ENCODE measurements around the gene DEPDC1.

The DEPDC1 gene

DNA sequence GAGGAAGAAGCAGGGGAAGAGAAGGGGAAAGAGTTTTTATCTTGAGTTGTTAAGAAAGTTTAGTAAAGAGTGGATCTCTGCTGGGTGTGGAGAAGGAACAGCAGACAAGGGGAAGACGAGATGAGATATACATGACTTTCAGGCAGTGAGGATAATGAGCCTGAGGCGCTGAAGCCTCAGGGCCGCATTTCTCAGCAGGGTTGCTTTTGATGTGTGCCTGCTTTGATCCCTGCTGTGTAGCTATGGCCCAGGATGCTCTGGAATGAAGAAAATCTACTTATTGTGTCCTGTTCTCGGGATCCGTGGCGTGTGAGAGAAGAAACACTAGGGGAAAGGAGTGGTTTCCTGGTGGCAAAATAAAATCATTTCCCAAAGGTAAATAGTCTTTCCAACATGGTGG is 32.0 kb downstream of the DEPDC1 start:
- in situ Hi-C loops (cut with HindIII; ENCODE audit: low pct_unique_long_range_greater_than_20kb, low sequenced_read_pairs), result no loop called here
- no peak for DNase-seq (ENCODE audit: low read depth in 1 of 2, low spot score in 1 of 2)
- no peak for TF ChIP-seq JUND (IDR thresholded peaks at IDR 0.05; ENCODE audit: low read depth)

DNA sequence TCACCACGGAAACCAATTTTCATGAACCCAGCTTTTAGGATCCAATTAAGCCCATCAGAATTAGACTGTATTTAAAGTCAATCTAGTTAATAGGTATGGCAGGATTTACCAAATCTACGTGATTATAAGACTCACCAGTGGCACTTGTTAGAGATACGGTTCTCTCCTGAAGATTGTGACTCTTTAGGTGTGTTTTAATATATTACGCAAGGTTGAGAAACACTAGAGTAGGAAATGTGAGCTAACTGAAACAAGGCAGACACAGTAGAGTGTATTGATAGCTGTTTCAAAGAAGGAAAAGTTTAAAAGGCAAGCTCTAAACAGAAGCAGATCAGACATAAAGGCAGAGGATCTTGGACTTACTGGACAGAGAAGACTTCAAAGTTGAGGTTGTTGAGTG is 35.9 kb downstream of the DEPDC1 start:
- in situ Hi-C loops (cut with HindIII; ENCODE audit: low pct_unique_long_range_greater_than_20kb, low sequenced_read_pairs), result no loop called here
- DNase-seq (ENCODE audit: low read depth in 1 of 2, low spot score in 1 of 2), result no peak
- no peak for TF ChIP-seq JUND (IDR thresholded peaks at IDR 0.05; ENCODE audit: low read depth)

DNA sequence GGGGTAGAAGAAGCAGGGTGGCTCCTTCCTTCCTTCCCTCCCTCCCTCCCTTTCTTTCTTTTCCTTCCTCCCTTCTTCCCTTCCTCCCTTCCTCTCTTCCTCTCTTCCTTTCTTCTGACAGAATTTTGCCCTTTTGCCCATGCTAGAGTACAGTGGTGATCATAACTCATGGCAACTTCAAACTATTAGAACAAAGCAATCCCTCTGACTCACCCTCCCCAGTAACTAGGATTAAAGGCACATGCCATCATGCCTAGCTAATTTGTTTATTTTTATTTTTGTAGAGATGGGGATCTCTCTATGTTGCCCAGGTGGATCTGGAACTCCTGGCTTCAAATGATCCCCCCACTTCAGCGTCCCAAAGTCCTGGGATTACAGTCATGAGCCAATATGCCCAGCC is 37.1 kb downstream of the DEPDC1 start:
- in situ Hi-C loops (cut with HindIII; ENCODE audit: low pct_unique_long_range_greater_than_20kb, low sequenced_read_pairs), result no loop called here
- no peak for TF ChIP-seq JUND (IDR thresholded peaks at IDR 0.05; ENCODE audit: low read depth)
- DNase-seq (ENCODE audit: low read depth in 1 of 2, low spot score in 1 of 2), result no peak

DNA sequence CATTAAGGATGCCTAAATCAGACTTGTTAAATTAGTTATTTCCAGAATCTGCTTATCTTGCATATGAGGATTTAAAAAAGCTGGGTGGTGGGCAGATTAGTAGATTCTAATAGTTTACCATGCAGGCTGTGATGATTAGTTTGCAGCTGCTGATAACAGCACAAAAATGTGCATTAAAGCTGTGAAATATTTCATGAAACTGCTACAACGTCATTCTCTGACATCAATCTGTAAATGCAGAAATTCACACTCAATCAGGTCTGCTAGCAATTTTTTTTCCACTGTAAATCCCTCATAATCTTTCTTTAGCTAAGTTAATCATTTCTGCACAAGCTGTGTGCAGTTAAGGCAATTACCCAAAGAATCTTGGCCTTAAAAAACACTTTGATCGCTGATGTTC is 37.8 kb downstream of the DEPDC1 start:
- in situ Hi-C loops (cut with HindIII; ENCODE audit: low pct_unique_long_range_greater_than_20kb, low sequenced_read_pairs), result no loop called here
- no peak for DNase-seq (ENCODE audit: low read depth in 1 of 2, low spot score in 1 of 2)
- TF ChIP-seq JUND (IDR thresholded peaks at IDR 0.05; ENCODE audit: low read depth), result no peak

DNA sequence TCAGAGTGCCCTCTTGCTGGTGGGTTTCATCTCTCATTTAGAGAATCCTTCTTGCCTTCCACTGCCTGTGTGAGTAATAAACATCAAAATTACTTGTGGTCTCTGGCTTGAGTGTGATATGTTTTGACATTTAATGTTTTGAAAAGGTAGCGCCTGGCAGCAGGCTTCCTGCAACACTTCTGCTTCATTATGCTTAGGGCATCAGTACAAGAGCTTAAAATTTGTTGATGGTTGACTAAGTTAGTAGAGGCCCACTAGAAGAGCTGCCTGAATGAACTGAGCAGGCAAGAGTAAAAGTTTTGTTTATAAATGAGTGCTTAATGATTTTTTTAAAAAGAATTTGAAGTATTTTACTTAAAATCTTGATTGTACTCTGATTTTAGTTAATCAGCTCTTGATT is 40.7 kb downstream of the DEPDC1 start:
- no peak for TF ChIP-seq JUND (IDR thresholded peaks at IDR 0.05; ENCODE audit: low read depth)
- DNase-seq (ENCODE audit: low read depth in 1 of 2, low spot score in 1 of 2), result no peak
- in situ Hi-C loops (cut with HindIII; ENCODE audit: low pct_unique_long_range_greater_than_20kb, low sequenced_read_pairs), result no loop called here

DNA sequence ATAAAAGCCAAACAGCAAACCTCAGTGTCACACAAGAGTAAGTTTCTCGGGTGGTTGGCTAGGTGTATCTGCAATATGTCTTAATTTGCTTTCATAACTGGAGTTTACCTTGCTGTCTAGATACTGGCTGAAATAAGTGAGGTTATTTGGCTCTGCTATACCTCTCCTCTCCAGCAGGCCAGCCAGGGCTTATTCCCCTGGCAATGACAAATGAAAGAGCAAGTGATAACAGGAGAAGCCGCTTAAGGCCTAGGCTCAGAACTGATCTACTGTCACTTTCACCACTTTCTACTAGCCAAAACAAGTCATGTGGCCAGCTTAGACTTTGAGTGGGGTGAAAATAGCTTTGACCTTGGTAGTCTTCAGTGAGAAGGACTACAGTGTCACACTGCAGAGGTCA is 42.3 kb downstream of the DEPDC1 start:
- TF ChIP-seq JUND (IDR thresholded peaks at IDR 0.05; ENCODE audit: low read depth), result no peak
- in situ Hi-C loops (cut with HindIII; ENCODE audit: low pct_unique_long_range_greater_than_20kb, low sequenced_read_pairs), result no loop called here
- no peak for DNase-seq (ENCODE audit: low read depth in 1 of 2, low spot score in 1 of 2)

DNA sequence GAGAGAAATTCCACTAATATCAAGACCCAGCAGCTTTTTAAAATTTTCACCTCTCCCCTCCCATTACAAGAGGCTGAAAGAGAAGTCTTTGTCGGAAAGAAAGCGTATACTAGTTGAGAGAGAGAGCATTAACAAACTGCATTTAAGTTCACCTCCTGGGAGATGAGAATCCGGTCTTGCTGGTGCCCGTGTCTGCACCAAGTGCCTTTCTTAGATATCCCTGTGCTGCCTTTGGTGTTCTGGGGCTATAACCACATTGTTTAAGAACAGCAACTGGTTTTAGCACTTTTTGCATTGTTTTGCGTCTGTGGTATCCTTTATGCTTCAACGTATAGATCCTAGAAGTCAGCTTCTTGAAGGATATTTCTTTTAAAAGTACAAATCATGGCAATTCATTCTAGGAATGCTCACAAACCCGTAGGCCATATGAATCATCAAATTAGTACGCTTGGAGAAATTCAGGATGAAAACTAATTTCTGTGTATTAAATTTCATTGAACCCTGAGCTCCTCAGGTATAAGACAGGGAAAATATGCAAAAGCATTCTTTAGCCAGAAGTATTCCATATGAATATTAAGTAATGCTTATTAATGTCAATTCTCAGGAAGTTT is 43.7 kb downstream of the DEPDC1 start:
- no peak for TF ChIP-seq JUND (IDR thresholded peaks at IDR 0.05; ENCODE audit: low read depth)
- in situ Hi-C loops (cut with HindIII; ENCODE audit: low pct_unique_long_range_greater_than_20kb, low sequenced_read_pairs), result no loop called here
- peak in 1 of 2 experiments; percentile 2 for DNase-seq (ENCODE audit: low read depth in 1 of 2, low spot score in 1 of 2)

DNA sequence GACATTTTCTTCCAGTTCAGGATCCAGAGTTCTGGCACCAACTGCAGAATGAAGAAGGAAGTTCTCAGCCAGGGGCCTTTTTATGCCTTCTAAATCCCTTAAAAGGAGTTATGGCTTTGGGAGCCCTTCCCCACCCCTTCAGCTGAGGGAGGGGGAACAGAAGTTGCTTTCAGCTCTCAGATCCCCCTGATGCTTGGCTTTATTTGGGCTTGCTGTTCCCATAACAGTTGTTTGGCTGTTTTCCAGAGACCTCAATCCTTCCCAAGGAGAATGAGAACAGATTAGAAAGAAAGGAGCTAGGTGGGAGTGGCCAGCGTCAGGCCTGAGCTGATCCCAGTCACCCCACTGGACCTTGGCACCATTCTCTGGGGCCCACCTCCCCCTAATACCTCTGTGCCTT is 47.0 kb downstream of the DEPDC1 start, which contains the start of gene RPE65:
TSS of gene RPE65 (minus strand) at position 54 of the 400 bp plus-strand sequence. CDS start at position 5, 49 bp downstream.
- in situ Hi-C loops (cut with HindIII; ENCODE audit: low pct_unique_long_range_greater_than_20kb, low sequenced_read_pairs), result no loop called here
- DNase-seq (ENCODE audit: low read depth in 1 of 2, low spot score in 1 of 2), result no peak
- no peak for TF ChIP-seq JUND (IDR thresholded peaks at IDR 0.05; ENCODE audit: low read depth)

DNA sequence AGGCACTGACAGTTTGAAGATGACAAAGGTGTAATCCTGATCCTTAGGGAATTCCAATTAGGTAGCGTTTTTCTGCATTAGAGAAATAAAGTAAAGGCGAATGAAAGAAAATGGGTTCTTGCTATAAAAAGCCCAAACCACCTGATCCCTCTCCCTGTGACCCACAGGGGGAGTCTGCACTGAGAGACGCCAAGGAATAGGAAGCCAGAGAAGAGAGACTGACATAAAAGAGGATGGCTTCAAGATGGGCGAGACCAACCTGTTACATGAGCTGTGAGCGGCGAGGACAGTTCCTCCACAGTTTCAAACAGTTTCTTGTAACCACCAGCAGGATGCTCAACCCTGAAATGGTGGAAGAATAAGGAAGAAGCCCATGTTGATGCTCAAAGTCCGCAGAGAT is 48.5 kb downstream of the DEPDC1 start:
- DNase-seq (ENCODE audit: low read depth in 1 of 2, low spot score in 1 of 2), result no peak
- TF ChIP-seq JUND (IDR thresholded peaks at IDR 0.05; ENCODE audit: low read depth), result no peak
- in situ Hi-C loops (cut with HindIII; ENCODE audit: low pct_unique_long_range_greater_than_20kb, low sequenced_read_pairs), result no loop called here

DNA sequence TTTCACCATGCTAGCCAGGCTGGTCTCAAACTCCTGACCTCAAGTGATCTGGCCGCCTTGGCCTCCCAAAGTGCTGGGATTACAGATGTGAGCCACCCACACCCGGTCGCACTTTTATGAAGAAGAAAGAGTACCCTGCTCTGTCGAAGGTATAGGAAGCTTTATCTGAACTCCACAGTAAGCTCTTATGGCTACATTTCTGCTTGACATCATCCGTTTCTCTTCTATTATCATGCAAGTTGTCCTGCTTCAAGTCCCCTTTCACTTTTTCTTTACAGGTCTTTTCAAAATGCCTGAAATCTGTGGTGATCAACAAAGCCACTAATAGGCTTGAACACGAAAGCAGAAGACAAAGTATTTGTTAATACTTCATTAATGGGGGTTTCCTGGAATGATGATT is 51.2 kb downstream of the DEPDC1 start:
- no peak for TF ChIP-seq JUND (IDR thresholded peaks at IDR 0.05; ENCODE audit: low read depth)
- in situ Hi-C loops (cut with HindIII; ENCODE audit: low pct_unique_long_range_greater_than_20kb, low sequenced_read_pairs), result no loop called here

DNA sequence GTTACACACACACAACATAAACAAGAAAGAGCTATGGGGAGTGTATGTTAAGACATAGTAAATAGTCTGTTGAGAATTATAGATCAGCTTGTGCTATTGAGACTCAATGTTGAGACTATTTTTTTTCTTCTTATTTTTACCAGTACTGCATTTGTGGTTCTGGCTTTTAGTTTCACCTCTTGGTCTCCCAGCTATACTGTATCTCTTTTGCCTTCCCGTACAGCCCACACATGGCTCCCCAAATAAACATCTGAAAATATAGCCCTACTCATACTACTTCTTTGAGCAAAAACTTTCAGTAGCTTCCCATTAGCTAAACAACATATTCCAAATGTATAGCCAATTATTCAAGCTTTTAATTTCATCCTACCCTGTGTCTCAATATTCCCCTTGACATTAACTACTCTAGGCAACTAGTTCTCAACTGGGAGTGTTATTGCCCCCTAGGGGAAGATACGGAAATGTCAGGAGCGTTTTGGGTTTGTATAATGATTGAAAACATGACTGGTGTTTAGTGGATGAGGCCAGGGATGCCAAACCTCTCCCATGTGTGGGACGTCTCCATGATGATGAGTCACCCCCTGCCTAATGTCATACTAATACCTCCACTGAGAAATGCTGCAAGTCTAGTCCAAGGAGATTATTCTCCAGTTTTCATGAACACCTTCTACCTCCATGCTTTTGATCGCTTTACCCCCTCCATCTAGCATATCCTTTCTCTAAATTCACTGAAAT is 53.9 kb downstream of the DEPDC1 start:
- DNase-seq (ENCODE audit: low read depth in 1 of 2, low spot score in 1 of 2), result peak in 1 of 2 experiments; percentile 35
- in situ Hi-C loops (cut with HindIII; ENCODE audit: low pct_unique_long_range_greater_than_20kb, low sequenced_read_pairs), result no loop called here
- no peak for TF ChIP-seq JUND (IDR thresholded peaks at IDR 0.05; ENCODE audit: low read depth)

More for the DNA sequence above, 51.2 kb downstream of the DEPDC1 start:
- DNase-seq (ENCODE audit: low read depth in 1 of 2, low spot score in 1 of 2), result no peak

DNA sequence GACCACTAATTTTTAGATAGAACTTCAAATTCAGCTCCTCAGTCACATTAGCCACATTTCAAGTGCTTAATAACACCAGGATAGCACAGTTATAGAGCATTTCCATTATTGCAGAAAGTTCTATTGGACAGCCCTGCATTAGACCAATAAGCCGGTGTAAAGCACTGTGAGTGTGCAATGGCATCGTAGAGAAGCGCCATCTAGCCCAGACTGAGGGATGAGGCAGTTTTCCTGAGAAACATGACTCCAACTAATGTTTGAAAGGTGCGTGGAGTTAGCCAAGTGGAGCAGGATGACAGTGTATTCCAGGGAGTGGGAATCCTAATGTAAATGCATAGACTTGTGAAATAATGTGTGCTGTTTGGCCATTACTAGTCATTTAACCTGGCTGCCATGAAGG is 54.9 kb downstream of the DEPDC1 start:
- TF ChIP-seq JUND (IDR thresholded peaks at IDR 0.05; ENCODE audit: low read depth), result no peak
- in situ Hi-C loops (cut with HindIII; ENCODE audit: low pct_unique_long_range_greater_than_20kb, low sequenced_read_pairs), result no loop called here
- peak in 1 of 2 experiments; percentile 34 for DNase-seq (ENCODE audit: low read depth in 1 of 2, low spot score in 1 of 2)

DNA sequence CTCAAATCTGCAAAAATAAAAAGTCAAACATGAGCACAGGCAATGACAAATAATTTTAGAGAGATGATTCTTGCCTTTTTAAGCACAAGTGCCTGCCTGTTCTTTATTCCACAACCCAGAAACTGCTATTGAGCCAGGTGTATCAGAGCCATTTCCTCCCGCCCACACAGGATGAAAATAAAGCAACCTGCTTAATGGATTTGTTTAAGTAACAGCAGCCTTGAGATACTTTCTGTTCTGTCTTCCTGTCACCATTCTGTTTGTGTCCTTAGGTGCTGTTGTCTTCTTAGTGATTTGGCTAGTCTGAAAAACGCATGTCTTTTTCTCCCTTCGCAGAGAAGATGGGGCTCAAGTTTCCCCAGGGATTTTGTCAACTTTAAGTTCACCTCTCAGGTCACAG is 58.6 kb downstream of the DEPDC1 start:
- no peak for TF ChIP-seq JUND (IDR thresholded peaks at IDR 0.05; ENCODE audit: low read depth)
- in situ Hi-C loops (cut with HindIII; ENCODE audit: low pct_unique_long_range_greater_than_20kb, low sequenced_read_pairs), result no loop called here
- no peak for DNase-seq (ENCODE audit: low read depth in 1 of 2, low spot score in 1 of 2)
